SH-SY5Y (cell line): ENCODE results near the gene BRPF1.

Experiments
- GATA2 ChIP-seq: IDR thresholded peaks from 2 replicates; pipeline ENCODE4 v1.6.1; 2011; ENCODE audit warnings: mild to moderate bottlenecking, low read depth, low read length
- GATA3 ChIP-seq: IDR thresholded peaks from 2 replicates; pipeline ENCODE4 v1.6.1; 2011; ENCODE audit warnings: low read depth, mild to moderate bottlenecking, low read length, moderate library complexity

DNA sequence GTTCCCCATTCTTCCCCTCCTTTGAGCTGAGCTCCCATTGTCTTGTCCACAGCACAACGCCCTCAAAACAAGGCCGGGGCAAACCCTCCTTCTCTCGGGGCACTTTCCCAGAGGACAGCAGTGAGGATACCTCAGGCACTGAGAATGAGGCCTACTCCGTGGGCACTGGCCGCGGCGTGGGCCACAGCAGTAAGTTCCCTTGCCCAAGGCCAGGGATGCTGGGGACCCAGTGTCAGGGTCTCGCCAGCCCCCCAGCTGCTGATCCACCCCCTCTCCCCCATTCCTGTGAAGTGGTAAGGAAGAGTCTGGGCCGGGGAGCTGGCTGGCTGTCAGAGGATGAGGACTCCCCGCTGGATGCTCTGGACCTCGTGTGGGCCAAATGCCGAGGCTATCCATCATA is 14.0 kb downstream of the BRPF1 start:
- TF ChIP-seq GATA3 (no peak), GATA2 (no peak)
